ENCODE measurements around the gene ARMC2. TPM values are rescaled to one million over a fixed set of nuclear protein-coding genes. Genes with fewer than 3 reads are reported as not detected.

ARMC2 gene
- total RNA-seq, 1 donor from 2014 or later = 11.5 TPM

GRCh38 chr6:108801366-108801765 is 46.9 kb upstream of the ARMC2 start:
- Histone ChIP-seq H3K4me1 (peaks cover 5% of the 10 kb centered on the region), H3K27ac (no peak overlapping the region)

GRCh38 chr6:108803982-108804490 is 44.2 kb upstream of the ARMC2 start:
- Histone ChIP-seq H3K27me3 (no peaks in the 10 kb centered on the region), H3K4me3 (no peak overlapping the region), H3K4me1 (no peaks in the 10 kb centered on the region), H3K27ac (no peak overlapping the region), H3K9me3 (no peaks in the 10 kb centered on the region), H3K36me3 (no peaks in the 10 kb centered on the region)
- DNase-seq (ENCODE audit: extremely low spot score in 2 of 2) = no peak
- TF ChIP-seq POLR2AphosphoS5 (IDR thresholded peaks at IDR 0.05; ENCODE audit: insufficient read depth in 1 of 2, low read depth in 1 of 2) (no peak), CTCF (IDR thresholded peaks at IDR 0.05) (no peak), POLR2A (IDR thresholded peaks at IDR 0.05) (no peak)
- intact Hi-C loops (cut with DNase I) = no loop called here

More at GRCh38 chr6:108801366-108801765, 46.9 kb upstream of the ARMC2 start:
- H3K27me3 ChIP-seq = no peaks in the 10 kb centered on the region
- no peaks in the 10 kb centered on the region for H3K9me3 ChIP-seq
- TF ChIP-seq CTCF (IDR thresholded peaks at IDR 0.05) = no peak
- no peak for TF ChIP-seq POLR2A (IDR thresholded peaks at IDR 0.05)
- no peak for TF ChIP-seq POLR2AphosphoS5 (IDR thresholded peaks at IDR 0.05; ENCODE audit: insufficient read depth in 1 of 2, low read depth in 1 of 2)
- no peak overlapping the region for H3K4me3 ChIP-seq
- H3K36me3 ChIP-seq = no peaks in the 10 kb centered on the region
- intact Hi-C loops (cut with DNase I) = no loop called here
- no peak for DNase-seq (ENCODE audit: extremely low spot score in 2 of 2)

- H3K36me3 ChIP-seq = no peaks in the 10 kb centered on the region
Observed at GRCh38 chr6:108804956-108805355, 43.3 kb upstream of the ARMC2 start.

GRCh38 chr6:108805611-108806167 is 42.5 kb upstream of the ARMC2 start:
- Histone ChIP-seq H3K27ac (no peak overlapping the region), H3K36me3 (no peaks in the 10 kb centered on the region), H3K4me3 (no peak overlapping the region), H3K9me3 (no peaks in the 10 kb centered on the region), H3K27me3 (no peaks in the 10 kb centered on the region), H3K4me1 (no peaks in the 10 kb centered on the region)
- DNase-seq (ENCODE audit: extremely low spot score in 2 of 2) = no peak
- intact Hi-C loops (cut with DNase I) = no loop called here
- TF ChIP-seq POLR2A (IDR thresholded peaks at IDR 0.05) = no peak
- no peak for TF ChIP-seq CTCF (IDR thresholded peaks at IDR 0.05)
- TF ChIP-seq POLR2AphosphoS5 (IDR thresholded peaks at IDR 0.05; ENCODE audit: insufficient read depth in 1 of 2, low read depth in 1 of 2) = no peak

More at GRCh38 chr6:108804956-108805355, 43.3 kb upstream of the ARMC2 start:
- no peak overlapping the region for H3K4me3 ChIP-seq
- no peak for TF ChIP-seq POLR2A (IDR thresholded peaks at IDR 0.05)
- TF ChIP-seq POLR2AphosphoS5 (IDR thresholded peaks at IDR 0.05; ENCODE audit: insufficient read depth in 1 of 2, low read depth in 1 of 2) = no peak
- no peak for TF ChIP-seq CTCF (IDR thresholded peaks at IDR 0.05)
- no peaks in the 10 kb centered on the region for H3K27me3 ChIP-seq
- H3K9me3 ChIP-seq = no peaks in the 10 kb centered on the region
- intact Hi-C loops (cut with DNase I) = no loop called here
- no peak for DNase-seq (ENCODE audit: extremely low spot score in 2 of 2)
- no peak overlapping the region for H3K27ac ChIP-seq
- no peaks in the 10 kb centered on the region for H3K4me1 ChIP-seq

GRCh38 chr6:108806171-108806570 is 42.1 kb upstream of the ARMC2 start:
- no peaks in the 10 kb centered on the region for H3K27me3 ChIP-seq
- H3K27ac ChIP-seq = no peak overlapping the region
- no peaks in the 10 kb centered on the region for H3K4me1 ChIP-seq
- DNase-seq (ENCODE audit: extremely low spot score in 2 of 2) = no peak
- H3K4me3 ChIP-seq = no peak overlapping the region
- no peak for TF ChIP-seq POLR2A (IDR thresholded peaks at IDR 0.05)
- no peak for TF ChIP-seq POLR2AphosphoS5 (IDR thresholded peaks at IDR 0.05; ENCODE audit: insufficient read depth in 1 of 2, low read depth in 1 of 2)
- no peak for TF ChIP-seq CTCF (IDR thresholded peaks at IDR 0.05)
- intact Hi-C loops (cut with DNase I) = no loop called here
- no peaks in the 10 kb centered on the region for H3K9me3 ChIP-seq
- no peaks in the 10 kb centered on the region for H3K36me3 ChIP-seq
